K562 (cell line): ENCODE data around the gene PSPH. TPM values are rescaled to one million over a fixed set of nuclear protein-coding genes. Genes with fewer than 3 reads are reported as not detected.
"Not testable (repeated sequence)": the region's sequence is repeated elsewhere in the genome, so short reads cannot be mapped to it uniquely, and the experiment has no call there.

Experiments
- ATAC-seq: fragments of 200-7000 bp; cut with Tn5 transposase; 3 replicates; pipeline ENCODE4 v1.9.1; 2020; ENCODE audit warnings: moderate library complexity
- BruUV-seq: library from RNA; stranded (reverse); fragments of 400-500 nt; replicated peaks from 2 replicates; lab custom pipeline; 2021; lab: Mats Ljungman, UMichigan
- CTCF ChIA-PET: fragments of 300-600 bp; formaldehyde crosslinking; extraction: SDS; loops from one replicate; lab custom pipeline; 2021; ENCODE audit warnings: low intra/inter-chr PET ratio; lab: Yijun Ruan, JAX
- POLR2A ChIA-PET: fragments of 300-600, 350-650 bp; sonication (Branson Sonifier 250); formaldehyde crosslinking; extraction: SDS; loops from one replicate; lab custom pipeline; 2021; ENCODE audit warnings: antibody characterized with exemption, inconsistent platforms; lab: Yijun Ruan, JAX
- DNase-seq, 4 experiments: peaks; one replicate each; pipeline versions ENCODE4 v3.0.0 to v3.0.0-alpha.2; 2011 to 2018; ENCODE audit warnings: low spot score in 3 of 4, mixed read lengths in 3 of 4; ENCODE audit errors: extremely low read depth in 1 of 4
- FAIRE-seq: peaks from 2 replicates; lab custom pipeline; 2011; peaks lifted over from hg19 to GRCh38; lab: Jason Lieb, UNC
- H2AFZ ChIP-seq: 2 replicates; pipeline ENCODE4 v1.6.0; 2011; ENCODE audit warnings: low read depth, low read length, control low read depth, inconsistent platforms
- H3K27ac ChIP-seq: fragments of 200-600 bp; 3 replicates; pipeline ENCODE4 v1.8.0; 2011; ENCODE audit warnings: low read depth, mild to moderate bottlenecking, control low read depth, inconsistent platforms, low read length, moderate library complexity, mixed read lengths; ENCODE audit errors: extremely low read depth
- H3K27me3 ChIP-seq, 2 experiments: fragments of 300-600 bp in 1 of 2; 2 replicates in 1 of 2; 3 replicates in 1 of 2; pipeline versions ENCODE4 v1.6.0 to v1.8.0; 2011; ENCODE audit warnings: inconsistent platforms in 2 of 2, low read length in 2 of 2, mild to moderate bottlenecking in 1 of 2, mixed read lengths in 1 of 2, moderate library complexity in 1 of 2; ENCODE audit not compliant: control insufficient read depth in 2 of 2, insufficient read depth in 2 of 2
- H3K36me3 ChIP-seq: fragments of 300-600 bp; 3 replicates; pipeline ENCODE4 v1.8.0; 2011; ENCODE audit warnings: mild to moderate bottlenecking, low read length, inconsistent platforms; ENCODE audit not compliant: control insufficient read depth, insufficient read depth
- H3K4me1 ChIP-seq, 2 experiments: fragments of 200-600 bp in 1 of 2; replicated peaks in 1 of 2; 2 replicates in 1 of 2; 3 replicates in 1 of 2; pipeline versions ENCODE4 v1.5.1 to v1.8.0; 2011; ENCODE audit warnings: inconsistent platforms in 2 of 2, low read length in 2 of 2, mild to moderate bottlenecking in 1 of 2, mixed read lengths in 1 of 2, moderate library complexity in 1 of 2; ENCODE audit not compliant: control insufficient read depth in 2 of 2, insufficient read depth in 2 of 2
- H3K4me2 ChIP-seq: 2 replicates; pipeline ENCODE4 v1.6.1; 2011; ENCODE audit warnings: low read length, control low read depth, inconsistent platforms, mixed read lengths; ENCODE audit not compliant: insufficient read depth
- H3K4me3 ChIP-seq: fragments of 200-600 bp; sonication (generic), shearing (Covaris generic); 2 replicates; pipeline ENCODE4 v1.5.1; 2016; ENCODE audit warnings: control low read depth, inconsistent platforms
- H3K79me2 ChIP-seq: fragments of 200-600 bp; 3 replicates; pipeline ENCODE4 v1.8.0; 2011; ENCODE audit warnings: low read length, inconsistent platforms; ENCODE audit not compliant: control insufficient read depth, insufficient read depth
- H3K9ac ChIP-seq, 2 experiments: 2 replicates each; pipeline versions ENCODE4 v1.6.0 to v1.6.1; 2011; ENCODE audit warnings: low read depth in 2 of 2, low read length in 2 of 2, control low read depth in 1 of 2, inconsistent platforms in 1 of 2, mild to moderate bottlenecking in 1 of 2, mixed read lengths in 1 of 2; ENCODE audit not compliant: insufficient read depth in 1 of 2
- H3K9me1 ChIP-seq: one replicate; pipeline ENCODE4 v1.6.0; 2011; ENCODE audit warnings: inconsistent platforms, mild to moderate bottlenecking, low read length, moderate library complexity; ENCODE audit not compliant: control insufficient read depth, insufficient read depth
- H3K9me3 ChIP-seq: replicated peaks from 2 replicates; pipeline ENCODE4 v1.5.1; 2011; ENCODE audit warnings: low read depth, low read length, inconsistent platforms; ENCODE audit not compliant: control insufficient read depth, insufficient read depth
- H4K20me1 ChIP-seq: replicated peaks from 2 replicates; pipeline ENCODE4 v1.6.1; 2011; ENCODE audit warnings: low read length, inconsistent platforms, mixed read lengths; ENCODE audit not compliant: control insufficient read depth, insufficient read depth
- FOSL1 ChIP-seq: fragments of 200-800 bp; sonication (Bioruptor generic); conservative IDR thresholded peaks from 2 replicates; pipeline ENCODE4 v1.6.1; 2016; ENCODE audit warnings: missing genetic modification characterization, missing compliant biosample characterization
- TFE3 ChIP-seq: fragments of 450-650 bp; formaldehyde crosslinking; IDR thresholded peaks from 2 replicates; pipeline ENCODE4 v1.4.0; 2020; ENCODE audit warnings: mild to moderate bottlenecking, mixed read lengths
- WGBS: fragments of 100-300 bp; shearing (Covaris generic); methylation state at CpG from one replicate; pipeline ENCODE4 v1.1.6; 2016; ENCODE audit warnings: low coverage, mixed read lengths; ENCODE audit not compliant: insufficient coverage; ENCODE audit errors: missing lambda C conversion rate; 5-methylcytosine and 5-hydroxymethylcytosine counted together
- in situ Hi-C: fragments of 300-500 bp; cut with MboI; formaldehyde crosslinking; loops from 4 replicates; pipeline ENCODE4 v1.15.0; 2018; ENCODE audit warnings: inconsistent platforms, mixed read lengths
- intact Hi-C: fragments of 100-400 bp; cut with micrococcal nuclease; formaldehyde crosslinking; loops from 2 replicates; pipeline ENCODE4 v1.14.2; 2022
- polyA plus RNA-seq, 8 experiments: library from polyadenylated mRNA; depleted of rRNA in 4 of 8; stranded (reverse) in 5 of 8; unstranded in 3 of 8; fragments of >200 nt; fragmentation: Nextera tagmentation in 2 of 8; fragmentation: Illumina TruSeq in 1 of 8; extraction: Ambion mirVana in 2 of 8; extraction: Trizol in 1 of 8; gene quantifications; 2 replicates each; pipeline versions ENCODE4 v1.2.1 to v1.2.3, GENCODE V29; 2011 to 2014; ENCODE audit warnings: inconsistent platforms in 1 of 8, missing spikeins in 1 of 8
- total RNA-seq, 7 experiments: library from RNA; depleted of rRNA in 6 of 7; stranded (reverse); fragments of >200 nt in 6 of 7; fragmentation: Illumina TruSeq in 2 of 7; extraction: Trizol in 2 of 7; gene quantifications; 2 replicates each; pipeline versions ENCODE4 v1.2.1 to v1.2.3, GENCODE V29; 2011 to 2021; ENCODE audit warnings: low replicate concordance in 1 of 7

The PSPH gene
- total and polyA plus RNA-seq, 9 of the 15 experiments (the other 6 are each of a cell fraction or from before 2014, with no cell fraction given) = 6.3 to 46.8 (median 20.2) TPM

- H3K79me2 ChIP-seq = peaks cover 38% of the 10 kb centered on the region
- intact Hi-C loops, BruUV-seq: not testable (repeated sequence)
Measured at GRCh38 chr7:56047446-56048116, 3.7 kb downstream of the PSPH start.

More at GRCh38 chr7:56047446-56048116, 3.7 kb downstream of the PSPH start:
- H3K27me3 ChIP-seq, FAIRE-seq, H3K27ac ChIP-seq, H3K4me2 ChIP-seq, H3K9me1 ChIP-seq, H3K9ac ChIP-seq, H4K20me1 ChIP-seq, ATAC-seq, DNase-seq, H3K36me3 ChIP-seq, CTCF ChIA-PET, H2AFZ ChIP-seq, H3K9me3 ChIP-seq, H3K4me3 ChIP-seq, in situ Hi-C loops: not testable (repeated sequence)
- POLR2A ChIA-PET = interaction anchor here (1.5 kb wide), 1 partner anchor 16 kb away, joined by 3 read pairs; no protein-coding TSS in a partner anchor
- WGBS = 51% methylated on average over 11 of the region's 11 CpGs
- peaks cover 12 to 18% of the 10 kb centered on the region in 2 experiments; a peak in 4 of 5 replicates for H3K4me1 ChIP-seq
- TF ChIP-seq FOSL1 (0 out of 2 replicates have a peak, but pooled peaks have one; percentile 15), TFE3 (CRISPR knock-in tag) (peak; percentile 59)
